CD8-positive, alpha-beta memory T cell (primary cell): Measurements from ENCODE around the gene SUGP1. TPM values are rescaled to one million over a fixed set of nuclear protein-coding genes. Genes with fewer than 3 reads are reported as not detected.
"Not testable (repeated sequence)": the region's sequence is repeated elsewhere in the genome, so short reads cannot be mapped to it uniquely, and the experiment has no call there.

ENCODE experiments used
- CTCF ChIA-PET: fragments of 350-600 bp; sonication (Branson Sonifier 250); formaldehyde crosslinking; loops from one replicate; lab custom pipeline; 2021; ENCODE audit warnings: antibody characterized with exemption; lab: Charles Lee
- POLR2A ChIA-PET: fragments of 350-600 bp; sonication (Branson Sonifier 250); formaldehyde crosslinking; loops from one replicate; lab custom pipeline; 2021; ENCODE audit warnings: antibody characterized with exemption; lab: Charles Lee
- DNase-seq, 5 donors: peaks; one replicate each; pipeline versions ENCODE4 v3.0.0 to v3.0.0-alpha.2; 2020 to 2022; ENCODE audit warnings: mixed read lengths in 1 of 5
- H3K27ac ChIP-seq: one replicate; pipeline ENCODE4 v1.7.0; 2013; ENCODE audit warnings: low read depth, mild to moderate bottlenecking, low read length, moderate library complexity
- H3K27me3 ChIP-seq: 2 replicates; pipeline ENCODE4 v1.7.0; 2013; ENCODE audit warnings: low read length, mild to moderate bottlenecking; ENCODE audit not compliant: insufficient read depth, poor library complexity, severe bottlenecking
- H3K36me3 ChIP-seq: 2 replicates; pipeline ENCODE4 v1.7.0; 2013; ENCODE audit warnings: mild to moderate bottlenecking, low read length, moderate library complexity; ENCODE audit not compliant: insufficient read depth
- H3K4me1 ChIP-seq: 2 replicates; pipeline ENCODE4 v1.7.0; 2013; ENCODE audit warnings: mild to moderate bottlenecking, low read length, moderate library complexity; ENCODE audit not compliant: insufficient read depth
- H3K4me3 ChIP-seq: 2 replicates; pipeline ENCODE4 v1.7.0; 2013; ENCODE audit warnings: mild to moderate bottlenecking, low read length
- H3K9me3 ChIP-seq: 2 replicates; pipeline ENCODE4 v1.7.0; 2013; ENCODE audit warnings: mild to moderate bottlenecking, low read length
- H3K27ac Mint-ChIP-seq, 8 donors: one replicate each; pipeline ENCODE4 v1.8.0; 2020 to 2021; ENCODE audit warnings: mixed read lengths in 8 of 8, mild to moderate bottlenecking in 6 of 8, inconsistent platforms in 3 of 8, moderate library complexity in 3 of 8
- H3K27me3 Mint-ChIP-seq, 2 donors: one replicate each; pipeline ENCODE4 v1.8.0; 2020 to 2021; ENCODE audit warnings: mixed read lengths in 2 of 2, mild to moderate bottlenecking in 1 of 2, moderate library complexity in 1 of 2
- H3K36me3 Mint-ChIP-seq, 3 donors: one replicate each; pipeline ENCODE4 v1.8.0; 2020 to 2021; ENCODE audit warnings: mixed read lengths in 3 of 3, inconsistent platforms in 1 of 3, mild to moderate bottlenecking in 1 of 3
- H3K4me1 Mint-ChIP-seq, 3 donors: one replicate each; pipeline ENCODE4 v1.8.0; 2020 to 2021; ENCODE audit warnings: mixed read lengths in 3 of 3, inconsistent platforms in 1 of 3, mild to moderate bottlenecking in 1 of 3
- H3K4me3 Mint-ChIP-seq, 7 donors: one replicate each; pipeline ENCODE4 v1.8.0; 2020 to 2021; ENCODE audit warnings: mixed read lengths in 7 of 7, mild to moderate bottlenecking in 6 of 7, moderate library complexity in 4 of 7, inconsistent platforms in 2 of 7
- H3K9me3 Mint-ChIP-seq, 5 donors: one replicate each; pipeline ENCODE4 v1.8.0; 2020 to 2022; ENCODE audit warnings: mixed read lengths in 5 of 5, mild to moderate bottlenecking in 3 of 5, moderate library complexity in 2 of 5, inconsistent platforms in 1 of 5
- polyA plus RNA-seq: library from polyadenylated mRNA; unstranded; fragments of 300-500 nt; fragmentation: Illumina TruSeq; gene quantifications from one replicate; pipeline ENCODE4 v1.2.3, GENCODE V29; 2021
- total RNA-seq, 2 experiments: library from RNA; stranded (reverse); gene quantifications; one replicate each; pipeline ENCODE4 v1.2.3, GENCODE V29; 2021

Gene SUGP1
- total and polyA plus RNA-seq, 3 experiments from 2014 or later, result 40.8 to 65.9 (median 64.7) TPM

DNA sequence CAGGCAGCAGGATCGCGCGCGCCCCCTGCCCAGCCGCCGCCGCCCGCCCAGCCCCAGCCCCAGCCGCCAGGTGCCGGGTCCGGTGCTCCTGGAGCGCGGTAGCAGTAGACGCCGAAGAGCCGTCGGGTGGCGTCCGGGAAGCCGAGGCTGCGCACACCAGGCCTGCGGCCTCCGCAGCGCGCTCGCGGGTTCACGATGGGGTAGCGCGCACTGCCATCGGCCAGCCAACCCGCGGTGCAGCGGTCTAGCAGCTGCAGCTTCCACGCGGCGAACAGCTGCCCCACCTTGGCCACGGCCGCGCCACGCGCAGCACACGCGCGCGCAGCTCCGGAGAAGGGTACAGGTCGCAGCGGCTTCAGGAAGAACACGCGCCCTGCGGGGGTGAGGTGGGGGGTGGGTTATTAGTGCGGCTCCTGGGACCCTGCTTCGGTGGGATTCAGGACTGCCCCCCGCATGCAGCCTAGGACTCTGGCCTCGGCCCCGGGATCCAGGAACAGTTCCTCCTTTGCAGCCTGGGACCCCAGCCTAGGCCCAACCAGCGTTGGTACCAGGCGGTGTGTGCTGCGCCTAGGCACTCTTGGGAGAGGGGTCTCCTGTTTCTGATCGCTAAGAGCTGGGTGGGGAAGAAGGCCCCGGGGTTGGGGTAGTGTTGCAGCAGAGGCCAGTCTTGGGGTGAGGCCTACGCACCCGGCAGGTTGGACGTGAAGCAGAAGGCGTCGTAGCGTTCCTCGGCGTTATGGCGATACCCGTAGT, 62.3 kb downstream of the SUGP1 start:
- peaks cover 11% of the 10 kb centered on the region for H3K27me3 ChIP-seq
- Mint-ChIP-seq H3K27me3 (peaks cover 26 to 65% of the 10 kb centered on the region in 2 donors), H3K9me3 (peaks cover 0 to 2% (median 0%) of the 10 kb centered on the region in 5 donors), H3K27ac (no peak overlapping the region), H3K36me3 (peaks cover 0 to 6% (median 2%) of the 10 kb centered on the region in 3 donors), H3K4me3 (no peak overlapping the region), H3K4me1 (peaks cover 0 to 14% (median 9%) of the 10 kb centered on the region in 3 donors)
- no peaks in the 10 kb centered on the region for H3K9me3 ChIP-seq
- H3K36me3 ChIP-seq, result no peaks in the 10 kb centered on the region
- CTCF ChIA-PET, result no interaction called here
- H3K4me3 ChIP-seq, result no peak overlapping the region
- H3K4me1 ChIP-seq, result no peaks in the 10 kb centered on the region
- POLR2A ChIA-PET, result no interaction called here
- DNase-seq, result no peak
- no peak overlapping the region for H3K27ac ChIP-seq

DNA sequence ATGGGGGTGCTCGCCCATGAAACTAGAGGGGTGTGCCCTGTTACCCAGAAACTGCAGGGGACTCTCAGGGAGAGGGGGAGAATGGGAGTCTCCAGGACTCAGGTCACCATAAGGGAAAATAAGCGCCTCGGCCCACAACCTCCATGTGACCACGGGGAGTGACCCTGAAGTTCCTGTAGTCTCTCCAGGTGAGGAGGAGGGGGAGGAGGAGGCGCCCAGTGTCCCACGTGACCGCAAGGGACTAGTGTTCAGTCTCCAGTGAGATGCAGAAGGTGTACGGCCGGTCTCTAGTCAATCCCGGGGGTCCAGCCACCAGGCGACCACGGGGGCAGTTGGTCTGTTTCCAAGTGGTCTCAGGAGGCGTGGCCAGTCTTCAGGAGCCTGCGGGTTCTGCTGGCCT, 63.2 kb downstream of the SUGP1 start:
- Mint-ChIP-seq H3K4me3 (no peak overlapping the region), H3K4me1 (peaks cover 0 to 12% (median 6%) of the 10 kb centered on the region in 3 donors), H3K27ac (no peak overlapping the region), H3K36me3 (peaks cover 0 to 6% (median 2%) of the 10 kb centered on the region in 3 donors), H3K9me3 (peaks cover 0 to 2% (median 0%) of the 10 kb centered on the region in 5 donors), H3K27me3 (peaks cover 22 to 60% of the 10 kb centered on the region in 2 donors)
- no peaks in the 10 kb centered on the region for H3K36me3 ChIP-seq
- DNase-seq, result no peak
- POLR2A ChIA-PET, result no interaction called here
- CTCF ChIA-PET, result no interaction called here
- H3K4me1 ChIP-seq, result no peaks in the 10 kb centered on the region
- H3K27me3 ChIP-seq, result peaks cover 7% of the 10 kb centered on the region
- H3K4me3 ChIP-seq, result no peak overlapping the region
- H3K27ac ChIP-seq, result no peak overlapping the region
- no peaks in the 10 kb centered on the region for H3K9me3 ChIP-seq

- Mint-ChIP-seq H3K36me3 (peaks cover 0 to 6% (median 2%) of the 10 kb centered on the region in 3 donors), H3K4me3 (peak overlapping the region in 1 of 7 donors; percentile 63), H3K27ac (no peak overlapping the region), H3K9me3 (peaks cover 0 to 2% (median 0%) of the 10 kb centered on the region in 5 donors), H3K4me1 (peaks cover 0 to 7% (median 3%) of the 10 kb centered on the region in 3 donors), H3K27me3 (peaks cover 25 to 64% of the 10 kb centered on the region in 2 donors)
- H3K4me3 ChIP-seq, result no peak overlapping the region
- H3K27ac ChIP-seq, result no peak overlapping the region
- ChIA-PET CTCF (no interaction called here), POLR2A (no interaction called here)
- H3K36me3 ChIP-seq, result no peaks in the 10 kb centered on the region
- H3K27me3 ChIP-seq, result peaks cover 4% of the 10 kb centered on the region
- no peaks in the 10 kb centered on the region for H3K4me1 ChIP-seq
- no peak for DNase-seq
- H3K9me3 ChIP-seq, result no peaks in the 10 kb centered on the region
Measured at GRCh38 chr19:19256072-19256969, 64.0 kb downstream of the SUGP1 start.

DNA sequence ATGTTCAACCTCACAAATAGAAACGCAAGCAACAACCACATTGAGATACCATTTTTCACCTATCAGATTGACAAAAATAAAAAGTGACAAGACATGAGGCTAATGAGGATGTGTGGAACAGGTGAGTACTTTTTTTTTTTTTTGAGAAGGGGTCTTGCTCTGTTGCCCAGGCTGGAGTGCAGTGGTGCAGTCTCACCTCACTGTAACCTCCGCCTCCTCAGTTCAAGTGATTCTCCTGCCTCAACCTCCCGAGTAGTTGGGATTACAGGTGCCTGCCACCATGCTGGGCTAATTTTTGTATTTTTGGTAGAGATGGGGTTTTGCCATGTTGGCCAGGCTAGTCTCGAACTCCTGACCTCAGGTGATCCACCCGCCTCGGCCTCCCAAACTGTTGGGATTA, 66.9 kb downstream of the SUGP1 start:
- H3K4me1 Mint-ChIP-seq, H3K27ac ChIP-seq, H3K4me1 ChIP-seq, H3K27ac Mint-ChIP-seq, H3K27me3 ChIP-seq, H3K9me3 ChIP-seq, DNase-seq, H3K4me3 ChIP-seq, H3K36me3 Mint-ChIP-seq, POLR2A ChIA-PET, CTCF ChIA-PET, H3K36me3 ChIP-seq, H3K4me3 Mint-ChIP-seq, H3K9me3 Mint-ChIP-seq: not testable (repeated sequence)
- peaks cover 32 to 68% of the 10 kb centered on the region in 2 donors for H3K27me3 Mint-ChIP-seq

- no peak for DNase-seq
- ChIA-PET CTCF (no interaction called here), POLR2A (interaction anchor here (0.6 kb wide), 1 partner anchor 18 kb away, joined by 4 read pairs; no protein-coding TSS in a partner anchor)
- peaks cover 0 to 2% (median 0%) of the 10 kb centered on the region in 3 donors for H3K36me3 Mint-ChIP-seq
- H3K4me1 Mint-ChIP-seq, result no peaks in the 10 kb centered on the region
- no peak overlapping the region for H3K27ac Mint-ChIP-seq
- no peaks in the 10 kb centered on the region for H3K36me3 ChIP-seq
- no peaks in the 10 kb centered on the region for H3K9me3 ChIP-seq
- peaks cover 27 to 60% of the 10 kb centered on the region in 2 donors for H3K27me3 Mint-ChIP-seq
- no peak overlapping the region for H3K4me3 Mint-ChIP-seq
- H3K4me1 ChIP-seq, result no peaks in the 10 kb centered on the region
- H3K27ac ChIP-seq, result no peak overlapping the region
- H3K4me3 ChIP-seq, result no peak overlapping the region
- no peaks in the 10 kb centered on the region for H3K9me3 Mint-ChIP-seq
- H3K27me3 ChIP-seq, result peaks cover 5% of the 10 kb centered on the region
Measured at GRCh38 chr19:19250196-19250801, 70.0 kb downstream of the SUGP1 start.

GRCh38 chr19:19240476-19240875, 79.8 kb downstream of the SUGP1 start:
- Histone ChIP-seq H3K27ac (no peak overlapping the region), H3K27me3 (peaks cover 6% of the 10 kb centered on the region), H3K9me3 (no peaks in the 10 kb centered on the region), H3K4me1 (no peaks in the 10 kb centered on the region), H3K36me3 (no peaks in the 10 kb centered on the region), H3K4me3 (no peak overlapping the region)
- CTCF ChIA-PET, result no interaction called here
- H3K9me3 Mint-ChIP-seq, result peaks cover 0 to 13% (median 8%) of the 10 kb centered on the region in 5 donors
- H3K27ac Mint-ChIP-seq, result no peak overlapping the region
- POLR2A ChIA-PET, result no interaction called here
- peaks cover 22 to 24% of the 10 kb centered on the region in 2 donors for H3K27me3 Mint-ChIP-seq
- no peak for DNase-seq
- H3K4me3 Mint-ChIP-seq, result no peak overlapping the region
- no peaks in the 10 kb centered on the region for H3K4me1 Mint-ChIP-seq
- H3K36me3 Mint-ChIP-seq, result peaks cover 0 to 7% (median 0%) of the 10 kb centered on the region in 3 donors

DNA sequence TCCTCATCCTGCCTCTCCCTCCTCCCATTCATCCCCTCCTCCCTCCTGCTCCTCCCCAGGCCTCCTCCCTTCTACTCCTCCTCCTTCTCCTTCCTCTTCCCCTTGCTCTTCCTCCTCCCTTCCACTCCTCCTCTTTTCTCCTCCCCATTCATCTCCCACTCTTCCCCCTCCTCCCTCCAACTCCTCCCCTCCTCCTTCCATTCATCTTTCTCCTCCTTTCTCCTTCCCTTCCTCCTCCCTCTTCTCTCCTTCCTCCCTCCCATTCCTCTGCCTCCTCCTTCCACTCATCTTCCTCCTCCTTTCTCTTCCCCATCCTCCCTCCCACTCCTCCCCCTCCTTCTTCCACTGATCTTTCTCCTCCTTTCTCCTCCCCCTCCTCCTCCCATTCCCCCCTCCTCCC, 80.6 kb downstream of the SUGP1 start:
- Histone ChIP-seq H3K36me3 (no peaks in the 10 kb centered on the region), H3K9me3 (peaks cover 4% of the 10 kb centered on the region), H3K4me1 (no peaks in the 10 kb centered on the region), H3K27ac (no peak overlapping the region), H3K27me3 (peaks cover 6% of the 10 kb centered on the region), H3K4me3 (no peak overlapping the region)
- H3K9me3 Mint-ChIP-seq, result peaks cover 0 to 15% (median 12%) of the 10 kb centered on the region in 5 donors
- H3K4me1 Mint-ChIP-seq, result no peaks in the 10 kb centered on the region
- H3K27ac Mint-ChIP-seq, result no peak overlapping the region
- peaks cover 0 to 7% (median 0%) of the 10 kb centered on the region in 3 donors for H3K36me3 Mint-ChIP-seq
- no peak for DNase-seq
- H3K4me3 Mint-ChIP-seq, result no peak overlapping the region
- ChIA-PET CTCF (no interaction called here), POLR2A (no interaction called here)
- peaks cover 17 to 22% of the 10 kb centered on the region in 2 donors for H3K27me3 Mint-ChIP-seq
